ENCODE measurements around the gene SRA1. TPM values are rescaled to one million over a fixed set of nuclear protein-coding genes. Genes with fewer than 3 reads are reported as not detected.

Gene SRA1
- total and polyA plus RNA-seq, 9 of the 15 experiments (the other 6 are each of a cell fraction or from before 2014, with no cell fraction given) = 24.1 to 47.4 (median 41.3) TPM

DNA sequence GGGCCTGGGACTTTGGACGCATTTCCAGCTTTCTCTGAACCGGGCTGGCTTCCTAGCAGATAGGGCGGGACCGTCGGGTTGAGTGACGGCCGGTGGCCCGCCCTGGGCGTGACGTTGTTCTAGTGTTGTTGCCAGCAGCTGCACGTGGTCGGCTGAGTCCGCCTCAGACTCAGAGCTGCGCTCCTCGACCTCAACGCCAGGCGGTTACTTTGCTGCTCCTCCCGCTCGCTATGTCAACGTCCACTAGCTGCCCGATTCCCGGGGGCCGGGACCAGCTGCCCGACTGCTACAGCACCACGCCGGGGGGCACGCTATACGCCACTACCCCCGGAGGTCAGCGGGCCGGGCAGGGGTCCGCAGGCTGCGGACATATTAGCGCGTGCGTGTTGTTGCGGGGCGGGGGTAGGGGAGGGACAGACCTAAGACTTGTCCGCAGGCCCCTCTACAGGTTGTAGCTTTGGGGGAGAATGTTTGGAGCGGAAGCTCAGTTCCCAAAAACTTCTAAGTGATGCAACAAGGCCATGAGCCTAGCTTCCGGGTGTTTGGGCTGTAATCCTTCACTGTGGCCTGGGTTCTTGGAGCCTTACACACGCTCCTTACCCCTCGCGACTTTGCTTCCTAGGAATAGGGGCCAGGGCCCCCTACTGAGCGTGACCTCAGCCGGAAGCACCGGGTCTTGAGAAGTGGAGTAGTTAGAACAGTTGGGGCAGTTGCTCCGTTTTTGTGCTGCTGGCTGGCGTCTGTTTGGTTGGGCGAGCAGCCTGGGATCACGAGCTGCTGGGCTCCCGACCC lies 9.6 kb downstream of the SRA1 start, which contains the start of gene EIF4EBP3 (continued):
- TF ChIP-seq RBM22 (IDR thresholded peaks at IDR 0.05; ENCODE audit: low read depth, low read length, poor library complexity, severe bottlenecking) (peak; percentile 94), NRF1 (conservative IDR thresholded peaks at IDR 0.05 in 1 of 2, IDR thresholded peaks at IDR 0.05 in 1 of 2) (peak; percentile 64 to 73), CBX5 (IDR thresholded peaks at IDR 0.05; ENCODE audit: borderline replicate concordance, low read depth) (no peak), ZSCAN32 (CRISPR knock-in tag; IDR thresholded peaks at IDR 0.05) (no peak), HDAC2 (IDR thresholded peaks at IDR 0.05) (0 out of 2 replicates have a peak, but pooled peaks have one; percentile 18), ATF7 (IDR thresholded peaks at IDR 0.05) (peak; percentile 66), JUN (IDR thresholded peaks at IDR 0.05; ENCODE audit: borderline replicate concordance, low read depth, low read length) (peak; percentile 79; the same call in 1 of the 2 replicates), JUN (CRISPR knock-in tag; IDR thresholded peaks at IDR 0.05; ENCODE audit: borderline replicate concordance) (no peak), HLTF (IDR thresholded peaks at IDR 0.05) (no peak), ATF1 (CRISPR knock-in tag; IDR thresholded peaks at IDR 0.05) (no peak), ATF1 (tag; IDR thresholded peaks at IDR 0.05) (peak; percentile 93), TFAM (CRISPR knock-in tag; conservative IDR thresholded peaks at IDR 0.05) (no peak), SMC3 (conservative IDR thresholded peaks at IDR 0.05; ENCODE audit: insufficient read depth, low read depth, low read length) (0 out of 2 replicates have a peak, but pooled peaks have one; percentile 33), ZNF12 (CRISPR knock-in tag; IDR thresholded peaks at IDR 0.05) (0 out of 2 replicates have a peak, but pooled peaks have one; percentile 46), SMARCA5 (IDR thresholded peaks at IDR 0.05) (no peak), LCOR (CRISPR knock-in tag; IDR thresholded peaks at IDR 0.05) (peak; percentile 74), TAF1 (IDR thresholded peaks at IDR 0.05; ENCODE audit: control insufficient read depth, extremely low read depth, insufficient read depth, low read length, severe bottlenecking) (peak; percentile 28), TBP (optimal IDR thresholded peaks at IDR 0.05; ENCODE audit: low read depth, low read length) (peak; percentile 15), NFXL1 (CRISPR knock-in tag; IDR thresholded peaks at IDR 0.05) (0 out of 2 replicates have a peak, but pooled peaks have one; percentile 31)
- TF ChIP-seq, protein P1, sequence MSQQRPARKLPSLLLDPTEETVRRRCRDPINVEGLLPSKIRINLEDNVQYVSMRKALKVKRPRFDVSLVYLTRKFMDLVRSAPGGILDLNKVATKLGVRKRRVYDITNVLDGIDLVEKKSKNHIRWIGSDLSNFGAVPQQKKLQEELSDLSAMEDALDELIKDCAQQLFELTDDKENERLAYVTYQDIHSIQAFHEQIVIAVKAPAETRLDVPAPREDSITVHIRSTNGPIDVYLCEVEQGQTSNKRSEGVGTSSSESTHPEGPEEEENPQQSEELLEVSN (IDR thresholded peaks at IDR 0.05; ENCODE audit: borderline replicate concordance in 1 of 2, extremely low read depth in 1 of 2, insufficient read depth in 1 of 2, insufficient read length in 1 of 2, low read depth in 1 of 2, low read length in 1 of 2, poor library complexity in 1 of 2, severe bottlenecking in 1 of 2) = peak; percentile 93 to 94
- TF ChIP-seq, protein P2, sequence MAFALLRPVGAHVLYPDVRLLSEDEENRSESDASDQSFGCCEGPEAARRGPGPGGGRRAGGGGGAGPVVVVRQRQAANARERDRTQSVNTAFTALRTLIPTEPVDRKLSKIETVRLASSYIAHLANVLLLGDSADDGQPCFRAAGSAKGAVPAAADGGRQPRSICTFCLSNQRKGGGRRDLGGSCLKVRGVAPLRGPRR (CRISPR knock-in tag; IDR thresholded peaks at IDR 0.05) = no peak
- TF ChIP-seq, protein P3, sequence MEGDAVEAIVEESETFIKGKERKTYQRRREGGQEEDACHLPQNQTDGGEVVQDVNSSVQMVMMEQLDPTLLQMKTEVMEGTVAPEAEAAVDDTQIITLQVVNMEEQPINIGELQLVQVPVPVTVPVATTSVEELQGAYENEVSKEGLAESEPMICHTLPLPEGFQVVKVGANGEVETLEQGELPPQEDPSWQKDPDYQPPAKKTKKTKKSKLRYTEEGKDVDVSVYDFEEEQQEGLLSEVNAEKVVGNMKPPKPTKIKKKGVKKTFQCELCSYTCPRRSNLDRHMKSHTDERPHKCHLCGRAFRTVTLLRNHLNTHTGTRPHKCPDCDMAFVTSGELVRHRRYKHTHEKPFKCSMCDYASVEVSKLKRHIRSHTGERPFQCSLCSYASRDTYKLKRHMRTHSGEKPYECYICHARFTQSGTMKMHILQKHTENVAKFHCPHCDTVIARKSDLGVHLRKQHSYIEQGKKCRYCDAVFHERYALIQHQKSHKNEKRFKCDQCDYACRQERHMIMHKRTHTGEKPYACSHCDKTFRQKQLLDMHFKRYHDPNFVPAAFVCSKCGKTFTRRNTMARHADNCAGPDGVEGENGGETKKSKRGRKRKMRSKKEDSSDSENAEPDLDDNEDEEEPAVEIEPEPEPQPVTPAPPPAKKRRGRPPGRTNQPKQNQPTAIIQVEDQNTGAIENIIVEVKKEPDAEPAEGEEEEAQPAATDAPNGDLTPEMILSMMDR (IDR thresholded peaks at IDR 0.05 in 2 of 3, conservative IDR thresholded peaks at IDR 0.05 in 1 of 3; ENCODE audit: insufficient read depth in 2 of 3, low read depth in 1 of 3, low read length in 3 of 3) = peak; percentile 51 to 72 (median 64)
- TF ChIP-seq, protein P4, sequence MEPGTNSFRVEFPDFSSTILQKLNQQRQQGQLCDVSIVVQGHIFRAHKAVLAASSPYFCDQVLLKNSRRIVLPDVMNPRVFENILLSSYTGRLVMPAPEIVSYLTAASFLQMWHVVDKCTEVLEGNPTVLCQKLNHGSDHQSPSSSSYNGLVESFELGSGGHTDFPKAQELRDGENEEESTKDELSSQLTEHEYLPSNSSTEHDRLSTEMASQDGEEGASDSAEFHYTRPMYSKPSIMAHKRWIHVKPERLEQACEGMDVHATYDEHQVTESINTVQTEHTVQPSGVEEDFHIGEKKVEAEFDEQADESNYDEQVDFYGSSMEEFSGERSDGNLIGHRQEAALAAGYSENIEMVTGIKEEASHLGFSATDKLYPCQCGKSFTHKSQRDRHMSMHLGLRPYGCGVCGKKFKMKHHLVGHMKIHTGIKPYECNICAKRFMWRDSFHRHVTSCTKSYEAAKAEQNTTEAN (CRISPR knock-in tag; IDR thresholded peaks at IDR 0.05) = peak; percentile 45; the same call in 1 of the 2 replicates
